NB4 (cell line): ENCODE data around the gene POMGNT2.

Experiments used
- MYC ChIP-seq: IDR thresholded peaks from 2 replicates; pipeline ENCODE4 v1.6.1; 2011; ENCODE audit warnings: low read depth, low read length
- POLR2A ChIP-seq: IDR thresholded peaks from 2 replicates; pipeline ENCODE4 v1.6.1; 2011; ENCODE audit warnings: mild to moderate bottlenecking; ENCODE audit not compliant: insufficient read length; ENCODE audit errors: extremely low read depth
- TF ChIP-seq, protein P1 (sequence below): IDR thresholded peaks from one replicate; pipeline ENCODE4 v1.5.1; 2012; ENCODE audit warnings: low read depth, low read length
- TF ChIP-seq, protein P2 (sequence below): IDR thresholded peaks from 2 replicates; pipeline ENCODE4 v1.6.1; 2011; ENCODE audit warnings: low read depth, low read length

DNA sequence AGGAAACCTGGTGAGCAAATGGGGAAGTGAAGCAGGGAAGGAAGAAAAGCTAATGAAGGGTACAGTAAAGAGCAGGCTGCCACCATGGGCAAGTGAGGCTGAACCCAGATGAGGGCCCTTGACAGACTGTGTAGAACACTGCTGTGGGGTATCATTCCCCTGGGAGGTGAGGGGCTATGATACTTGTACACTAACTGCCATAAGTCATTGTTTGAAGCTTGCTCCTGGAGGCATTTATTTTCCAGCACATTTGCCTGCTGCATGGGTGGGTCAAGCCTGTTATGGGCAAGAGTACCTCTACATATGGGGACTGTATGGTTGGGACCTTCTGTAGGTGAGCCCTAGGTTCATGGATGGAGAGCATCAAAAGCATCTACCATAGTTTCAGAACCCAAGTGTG, 57.4 kb downstream of the POMGNT2 start:
- TF ChIP-seq, protein P1, sequence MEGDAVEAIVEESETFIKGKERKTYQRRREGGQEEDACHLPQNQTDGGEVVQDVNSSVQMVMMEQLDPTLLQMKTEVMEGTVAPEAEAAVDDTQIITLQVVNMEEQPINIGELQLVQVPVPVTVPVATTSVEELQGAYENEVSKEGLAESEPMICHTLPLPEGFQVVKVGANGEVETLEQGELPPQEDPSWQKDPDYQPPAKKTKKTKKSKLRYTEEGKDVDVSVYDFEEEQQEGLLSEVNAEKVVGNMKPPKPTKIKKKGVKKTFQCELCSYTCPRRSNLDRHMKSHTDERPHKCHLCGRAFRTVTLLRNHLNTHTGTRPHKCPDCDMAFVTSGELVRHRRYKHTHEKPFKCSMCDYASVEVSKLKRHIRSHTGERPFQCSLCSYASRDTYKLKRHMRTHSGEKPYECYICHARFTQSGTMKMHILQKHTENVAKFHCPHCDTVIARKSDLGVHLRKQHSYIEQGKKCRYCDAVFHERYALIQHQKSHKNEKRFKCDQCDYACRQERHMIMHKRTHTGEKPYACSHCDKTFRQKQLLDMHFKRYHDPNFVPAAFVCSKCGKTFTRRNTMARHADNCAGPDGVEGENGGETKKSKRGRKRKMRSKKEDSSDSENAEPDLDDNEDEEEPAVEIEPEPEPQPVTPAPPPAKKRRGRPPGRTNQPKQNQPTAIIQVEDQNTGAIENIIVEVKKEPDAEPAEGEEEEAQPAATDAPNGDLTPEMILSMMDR, result no peak
- TF ChIP-seq POLR2A (no peak), MYC (no peak)
- TF ChIP-seq, protein P2, sequence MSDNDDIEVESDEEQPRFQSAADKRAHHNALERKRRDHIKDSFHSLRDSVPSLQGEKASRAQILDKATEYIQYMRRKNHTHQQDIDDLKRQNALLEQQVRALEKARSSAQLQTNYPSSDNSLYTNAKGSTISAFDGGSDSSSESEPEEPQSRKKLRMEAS, result no peak
